Calu3 (cell line): ENCODE results near the gene PEPD. TPM values are rescaled to one million over a fixed set of nuclear protein-coding genes. Genes with fewer than 3 reads are reported as not detected.

Source experiments
- BruUV-seq: library from RNA; stranded (reverse); fragments of 400-500 nt; replicated peaks from 2 replicates; lab custom pipeline; 2021; lab: Mats Ljungman, UMichigan
- CTCF ChIA-PET: fragments of 300-600 bp; sonication (Branson Sonifier 250); formaldehyde crosslinking; loops from one replicate; lab custom pipeline; 2022; ENCODE audit warnings: antibody characterized with exemption; lab: Charles Lee
- DNase-seq: peaks from one replicate; pipeline ENCODE4 v3.0.0; 2022
- H3K27ac Mint-ChIP-seq: one replicate; pipeline ENCODE4 v1.8.0; 2022; ENCODE audit warnings: mixed read lengths; ENCODE audit not compliant: unreplicated experiment
- H3K27me3 Mint-ChIP-seq: one replicate; pipeline ENCODE4 v1.8.0; 2022; ENCODE audit warnings: mixed read lengths; ENCODE audit not compliant: unreplicated experiment
- H3K36me3 Mint-ChIP-seq: one replicate; pipeline ENCODE4 v1.8.0; 2022; ENCODE audit warnings: mild to moderate bottlenecking, moderate library complexity, mixed read lengths; ENCODE audit not compliant: insufficient read depth, unreplicated experiment
- H3K4me1 Mint-ChIP-seq: one replicate; pipeline ENCODE4 v1.8.0; 2022; ENCODE audit warnings: mild to moderate bottlenecking, low read depth, mixed read lengths; ENCODE audit not compliant: unreplicated experiment
- H3K4me3 Mint-ChIP-seq: one replicate; pipeline ENCODE4 v1.8.0; 2022; ENCODE audit warnings: mild to moderate bottlenecking, low read depth, moderate library complexity, mixed read lengths; ENCODE audit not compliant: unreplicated experiment
- H3K9me3 Mint-ChIP-seq: one replicate; pipeline ENCODE4 v1.8.0; 2022; ENCODE audit warnings: low read depth, mixed read lengths; ENCODE audit not compliant: unreplicated experiment
- intact Hi-C: fragments of 100-400 bp; cut with micrococcal nuclease; formaldehyde crosslinking; loops from one replicate; pipeline ENCODE4 v1.10.0; 2022; ENCODE audit not compliant: unreplicated experiment
- total RNA-seq: library from RNA; stranded (reverse); gene quantifications from 2 replicates; pipeline ENCODE4 v1.2.3, GENCODE V29; 2022
- TF ChIP-seq, protein P1 (sequence below): fragments of 200-600 bp; IDR thresholded peaks from one replicate; pipeline ENCODE4 v1.8.0; 2022; ENCODE audit warnings: antibody characterized with exemption; ENCODE audit not compliant: unreplicated experiment

PEPD gene
- total RNA-seq, 1 experiment from 2014 or later, result 65.5 TPM

DNA sequence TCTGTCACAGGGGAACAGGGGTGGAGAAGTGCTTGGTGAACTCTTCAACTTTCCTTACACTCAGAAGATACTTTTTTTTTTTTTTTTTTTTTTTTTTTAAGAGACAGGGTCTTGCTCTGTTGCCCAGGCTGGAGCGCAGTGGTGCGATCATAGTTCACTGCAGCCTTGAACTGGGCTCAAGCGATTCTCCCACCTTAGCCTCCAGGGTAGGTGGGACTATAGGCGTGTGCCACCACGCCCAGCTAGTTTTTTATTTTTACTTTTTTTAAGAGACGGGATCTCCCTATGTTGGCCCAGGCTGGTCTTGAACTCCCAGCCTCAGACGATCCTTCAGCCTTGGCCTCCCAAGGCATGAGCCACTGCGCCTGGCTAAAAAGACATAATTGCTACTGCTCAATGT is 136.6 kb downstream of the PEPD start:
- H3K27me3 Mint-ChIP-seq, result no peaks in the 10 kb centered on the region
- no TSS peak for BruUV-seq
- DNase-seq, result no peak
- H3K4me3 Mint-ChIP-seq, result no peak overlapping the region
- CTCF ChIA-PET, result interaction anchor here (0.7 kb wide), 3 partner anchors 10 to 1012 kb away, joined by 3 to 4 read pairs (median 3); no protein-coding TSS in a partner anchor
- H3K27ac Mint-ChIP-seq, result no peak overlapping the region
- TF ChIP-seq, protein P1, sequence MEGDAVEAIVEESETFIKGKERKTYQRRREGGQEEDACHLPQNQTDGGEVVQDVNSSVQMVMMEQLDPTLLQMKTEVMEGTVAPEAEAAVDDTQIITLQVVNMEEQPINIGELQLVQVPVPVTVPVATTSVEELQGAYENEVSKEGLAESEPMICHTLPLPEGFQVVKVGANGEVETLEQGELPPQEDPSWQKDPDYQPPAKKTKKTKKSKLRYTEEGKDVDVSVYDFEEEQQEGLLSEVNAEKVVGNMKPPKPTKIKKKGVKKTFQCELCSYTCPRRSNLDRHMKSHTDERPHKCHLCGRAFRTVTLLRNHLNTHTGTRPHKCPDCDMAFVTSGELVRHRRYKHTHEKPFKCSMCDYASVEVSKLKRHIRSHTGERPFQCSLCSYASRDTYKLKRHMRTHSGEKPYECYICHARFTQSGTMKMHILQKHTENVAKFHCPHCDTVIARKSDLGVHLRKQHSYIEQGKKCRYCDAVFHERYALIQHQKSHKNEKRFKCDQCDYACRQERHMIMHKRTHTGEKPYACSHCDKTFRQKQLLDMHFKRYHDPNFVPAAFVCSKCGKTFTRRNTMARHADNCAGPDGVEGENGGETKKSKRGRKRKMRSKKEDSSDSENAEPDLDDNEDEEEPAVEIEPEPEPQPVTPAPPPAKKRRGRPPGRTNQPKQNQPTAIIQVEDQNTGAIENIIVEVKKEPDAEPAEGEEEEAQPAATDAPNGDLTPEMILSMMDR, result no peak
- H3K9me3 Mint-ChIP-seq, result no peaks in the 10 kb centered on the region
- H3K36me3 Mint-ChIP-seq, result peaks cover 36% of the 10 kb centered on the region
- intact Hi-C loops, result no loop called here
- H3K4me1 Mint-ChIP-seq, result no peaks in the 10 kb centered on the region

DNA sequence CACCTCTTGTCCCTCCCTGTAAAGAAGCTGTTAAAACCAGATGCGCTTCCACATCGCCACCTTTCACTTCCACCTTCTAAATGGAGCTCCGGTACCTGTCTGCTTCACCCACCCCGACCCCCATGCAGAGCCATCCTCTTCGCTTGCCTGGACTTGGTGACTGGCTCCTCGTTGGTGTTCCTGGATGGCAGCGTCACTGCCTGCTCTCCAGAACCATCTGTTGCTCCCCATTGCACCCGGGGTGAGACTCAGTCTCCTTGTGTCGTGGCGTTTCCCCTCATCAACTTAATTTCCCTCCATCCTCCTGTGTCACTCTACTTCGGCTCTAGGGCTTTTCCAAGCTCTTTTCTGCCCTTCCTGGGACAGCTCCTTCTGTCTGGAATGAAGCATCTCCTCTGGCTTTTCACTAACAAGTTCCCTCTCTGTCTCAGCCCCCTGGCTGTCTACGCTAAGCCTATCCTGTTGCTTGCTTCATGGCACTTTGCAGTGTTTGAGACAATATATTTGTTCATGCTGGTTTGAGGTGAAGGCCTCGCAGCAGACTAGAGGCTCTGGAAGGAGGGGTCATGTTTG is 137.8 kb downstream of the PEPD start:
- Mint-ChIP-seq H3K27me3 (no peaks in the 10 kb centered on the region), H3K4me3 (no peak overlapping the region), H3K9me3 (no peaks in the 10 kb centered on the region), H3K36me3 (peaks cover 47% of the 10 kb centered on the region), H3K27ac (peak overlapping the region; percentile 7), H3K4me1 (peaks cover 7% of the 10 kb centered on the region)
- BruUV-seq, result no TSS peak
- DNase-seq, result no peak
- intact Hi-C loops, result no loop called here
- TF ChIP-seq, protein P1, result no peak
- CTCF ChIA-PET, result interaction anchor here (0.6 kb wide), 1 partner anchor 198 kb away, joined by 4 read pairs; no protein-coding TSS in a partner anchor

DNA sequence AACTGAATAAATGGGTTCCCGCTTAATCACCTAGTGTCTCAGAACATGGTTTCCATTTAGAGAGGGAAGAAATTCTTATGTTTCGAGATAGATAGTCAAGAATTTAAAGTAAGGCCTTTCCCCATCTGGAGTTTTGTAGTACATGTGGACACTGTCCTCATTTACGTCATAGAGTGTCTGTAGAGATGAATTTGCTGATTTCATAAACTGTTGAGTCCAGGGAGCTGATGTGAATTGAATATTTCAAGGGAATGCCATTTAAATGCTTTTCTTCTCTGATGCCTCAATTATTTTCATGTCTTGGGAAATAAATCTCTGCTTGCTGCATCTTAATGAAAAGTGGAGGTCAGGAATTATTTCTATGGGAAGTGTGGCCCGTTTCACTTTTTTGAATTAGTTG is 138.6 kb downstream of the PEPD start:
- Mint-ChIP-seq H3K9me3 (no peaks in the 10 kb centered on the region), H3K4me1 (peaks cover 7% of the 10 kb centered on the region), H3K36me3 (peaks cover 53% of the 10 kb centered on the region), H3K4me3 (no peak overlapping the region), H3K27me3 (no peaks in the 10 kb centered on the region), H3K27ac (no peak overlapping the region)
- intact Hi-C loops, result no loop called here
- CTCF ChIA-PET, result no interaction called here
- TF ChIP-seq, protein P1, result no peak
- BruUV-seq, result no TSS peak
- DNase-seq, result no peak

DNA sequence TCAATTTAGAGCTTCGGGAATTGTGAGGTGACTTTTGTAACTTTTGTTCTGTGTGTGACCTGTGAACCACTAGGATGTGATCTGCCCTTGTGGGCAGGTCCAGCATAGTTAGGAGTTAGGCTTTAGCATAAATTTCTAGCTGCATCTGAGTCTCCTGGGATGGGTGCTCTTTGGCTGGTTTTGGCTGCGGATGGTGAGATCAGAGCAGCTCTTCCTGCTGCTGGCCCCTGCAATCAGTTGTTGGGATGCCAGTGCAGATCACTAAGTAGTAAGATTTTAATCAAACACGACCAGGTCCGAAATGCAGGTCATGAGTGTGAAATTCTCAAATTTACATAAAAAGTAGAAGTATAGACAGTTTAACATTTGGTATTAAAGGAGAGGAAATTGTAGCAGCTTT is 139.6 kb downstream of the PEPD start:
- H3K4me1 Mint-ChIP-seq, result peaks cover 11% of the 10 kb centered on the region
- TF ChIP-seq, protein P1, result no peak
- H3K36me3 Mint-ChIP-seq, result peaks cover 46% of the 10 kb centered on the region
- H3K9me3 Mint-ChIP-seq, result no peaks in the 10 kb centered on the region
- CTCF ChIA-PET, result interaction anchor here (0.6 kb wide), 1 partner anchor 1419 kb away, joined by 6 read pairs; no protein-coding TSS in a partner anchor
- H3K27me3 Mint-ChIP-seq, result no peaks in the 10 kb centered on the region
- BruUV-seq, result no TSS peak
- H3K4me3 Mint-ChIP-seq, result no peak overlapping the region
- no peak for DNase-seq
- no peak overlapping the region for H3K27ac Mint-ChIP-seq
- intact Hi-C loops, result no loop called here
